HG02610 (cell line): ENCODE data around the gene CNTNAP2.
"Not testable (repeated sequence)": the region's sequence is repeated elsewhere in the genome, so short reads cannot be mapped to it uniquely, and the experiment has no call there.

Source experiments
- ATAC-seq: cut with Tn5 transposase; IDR thresholded peaks from one replicate; pipeline ENCODE4 v1.9.1; 2021; ENCODE audit warnings: mild to moderate bottlenecking, moderate library complexity; ENCODE audit not compliant: unreplicated experiment

The CNTNAP2 gene

DNA sequence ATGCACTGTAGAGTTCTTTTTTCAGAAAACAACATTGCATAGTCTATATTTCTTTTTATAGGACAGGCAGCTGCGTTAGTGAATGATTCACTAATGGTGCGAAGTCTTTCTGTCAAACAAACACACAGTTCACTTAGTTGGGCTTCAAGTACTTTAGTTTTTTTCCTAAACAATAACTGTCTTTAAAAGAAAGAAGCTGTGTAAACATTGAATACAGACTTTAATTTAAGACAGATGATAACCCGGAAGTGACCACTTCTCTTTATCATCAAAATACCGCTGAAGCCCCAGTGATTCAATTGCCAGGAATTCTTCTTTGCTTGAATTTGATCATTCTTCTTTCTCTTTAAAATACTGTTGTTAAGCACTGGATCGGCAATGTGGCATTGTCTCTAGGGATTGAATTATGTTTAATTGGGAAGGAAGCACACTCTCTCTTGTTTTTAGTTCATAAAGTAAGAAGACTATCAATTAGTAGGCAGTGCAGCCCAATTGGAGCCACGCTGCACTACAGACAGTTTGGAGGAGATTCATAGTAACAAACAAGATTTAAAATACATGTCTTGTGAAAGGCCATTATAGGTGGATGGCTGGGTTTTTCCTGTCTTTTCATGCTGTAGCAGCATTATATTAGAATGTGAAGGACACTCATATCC, 30.4 kb downstream of the CNTNAP2 start:
- ATAC-seq: no peak

GRCh38 chr7:146150153-146150552, 33.6 kb downstream of the CNTNAP2 start:
- ATAC-seq: no peak

GRCh38 chr7:146172112-146172511, 55.5 kb downstream of the CNTNAP2 start:
- ATAC-seq: no peak

GRCh38 chr7:146175716-146176115, 59.1 kb downstream of the CNTNAP2 start:
- no peak for ATAC-seq

- ATAC-seq: no peak
Observed at GRCh38 chr7:146176860-146177259, 60.3 kb downstream of the CNTNAP2 start.

DNA sequence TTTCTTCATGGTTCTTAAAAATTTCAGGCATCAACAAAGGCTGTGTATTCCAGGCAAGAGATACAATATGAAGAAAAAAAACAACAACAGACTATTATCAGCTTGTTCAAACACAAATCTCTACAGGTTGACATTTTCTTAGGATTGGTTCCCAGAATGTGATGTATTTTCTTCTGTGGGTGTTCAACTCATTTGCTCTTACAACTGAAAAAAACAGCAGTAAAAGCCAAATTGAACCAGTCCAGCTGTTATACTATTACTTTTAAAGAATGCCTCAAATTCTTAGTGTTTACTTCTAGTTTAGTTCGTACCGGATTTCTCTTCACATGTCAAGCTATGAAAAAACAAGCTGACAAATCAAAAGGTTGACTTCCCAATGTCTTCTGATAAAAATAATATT, 60.7 kb downstream of the CNTNAP2 start:
- ATAC-seq: no peak

- no peak for ATAC-seq
Observed at GRCh38 chr7:146185844-146186243, 69.2 kb downstream of the CNTNAP2 start.

GRCh38 chr7:146191428-146191827, 74.8 kb downstream of the CNTNAP2 start:
- ATAC-seq: not testable (repeated sequence)

DNA sequence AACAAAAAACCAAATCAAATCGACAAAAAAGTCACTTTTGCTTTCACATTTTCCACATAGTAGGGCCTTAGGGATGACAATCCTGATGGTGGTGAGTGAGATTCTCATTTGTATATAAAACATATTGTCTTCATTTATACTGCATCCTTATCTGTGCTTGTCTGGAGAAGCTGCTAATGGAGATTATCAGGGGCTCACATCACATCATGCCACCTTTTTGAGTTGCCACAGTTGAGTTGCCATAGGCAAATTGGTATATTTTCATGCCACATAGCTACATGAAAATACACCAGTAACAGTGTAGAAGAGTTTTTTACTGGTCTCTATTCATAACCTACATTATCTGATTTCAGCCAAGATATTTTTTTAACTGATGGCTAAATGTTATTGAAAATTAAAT, 85.3 kb downstream of the CNTNAP2 start:
- no peak for ATAC-seq

- no peak for ATAC-seq
Observed at GRCh38 chr7:146206270-146206669, 89.7 kb downstream of the CNTNAP2 start.

GRCh38 chr7:146208492-146208891, 91.9 kb downstream of the CNTNAP2 start:
- no peak for ATAC-seq

- ATAC-seq: no peak
Observed at GRCh38 chr7:146214842-146215241, 98.2 kb downstream of the CNTNAP2 start.

GRCh38 chr7:146216396-146217041, 99.9 kb downstream of the CNTNAP2 start:
- no peak for ATAC-seq

DNA sequence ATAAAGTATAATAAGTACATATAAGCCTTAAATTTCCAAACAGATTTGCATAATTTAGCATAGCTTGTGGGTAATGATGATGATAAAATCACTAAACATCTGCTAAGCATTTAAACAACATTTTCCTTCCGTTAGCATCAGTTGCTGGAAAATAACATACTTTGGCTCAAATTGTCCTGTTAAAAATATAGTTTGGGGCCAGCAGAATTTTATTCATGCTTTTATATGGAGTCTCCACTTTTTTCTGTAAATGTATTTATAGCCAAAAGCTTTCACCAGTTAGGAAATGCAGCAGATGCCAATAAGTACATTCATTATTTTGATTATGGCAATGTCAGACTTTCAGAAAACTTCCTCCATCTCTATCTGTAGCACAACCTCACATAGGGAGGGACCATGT, 107.2 kb downstream of the CNTNAP2 start:
- no peak for ATAC-seq

DNA sequence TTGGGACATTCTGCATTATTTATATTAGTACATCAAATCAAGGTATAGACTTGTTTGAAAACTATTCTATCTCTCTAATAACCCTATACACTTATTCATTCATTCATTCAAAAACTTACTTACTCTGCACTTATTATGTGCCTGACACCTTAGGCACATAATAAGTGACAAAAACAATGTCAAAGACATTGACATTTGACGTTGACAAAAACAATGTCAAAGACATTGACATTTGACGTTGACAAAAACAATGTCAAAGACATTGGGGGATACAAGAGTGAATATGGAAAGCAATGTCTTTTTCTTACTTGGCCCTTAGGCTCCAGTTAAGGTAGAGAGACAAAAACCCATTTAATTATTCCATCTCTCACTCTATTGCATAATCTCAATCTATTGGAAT, 116.0 kb downstream of the CNTNAP2 start:
- ATAC-seq: no peak

GRCh38 chr7:146235195-146235594, 118.6 kb downstream of the CNTNAP2 start:
- ATAC-seq: no peak

DNA sequence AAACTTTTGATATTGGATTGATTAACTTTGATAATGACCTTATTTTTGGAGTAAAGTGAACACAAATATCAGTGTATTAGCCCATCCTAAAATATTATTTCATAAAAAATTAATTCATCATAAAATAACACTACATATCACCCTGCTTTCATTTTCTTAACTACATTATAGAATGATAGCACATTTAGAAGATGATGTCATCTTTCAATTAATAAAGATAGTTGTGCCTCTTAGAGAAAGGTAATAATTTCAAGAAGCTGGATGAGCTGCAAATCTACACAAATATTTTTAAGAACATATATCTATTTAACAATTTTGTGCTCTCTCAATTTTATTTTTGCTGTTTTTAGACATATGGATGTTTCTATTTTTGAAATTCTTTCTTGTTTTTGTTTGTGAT, 126.1 kb downstream of the CNTNAP2 start:
- ATAC-seq: no peak

- not testable (repeated sequence) for ATAC-seq
Observed at GRCh38 chr7:146247991-146248390, 131.4 kb downstream of the CNTNAP2 start.

DNA sequence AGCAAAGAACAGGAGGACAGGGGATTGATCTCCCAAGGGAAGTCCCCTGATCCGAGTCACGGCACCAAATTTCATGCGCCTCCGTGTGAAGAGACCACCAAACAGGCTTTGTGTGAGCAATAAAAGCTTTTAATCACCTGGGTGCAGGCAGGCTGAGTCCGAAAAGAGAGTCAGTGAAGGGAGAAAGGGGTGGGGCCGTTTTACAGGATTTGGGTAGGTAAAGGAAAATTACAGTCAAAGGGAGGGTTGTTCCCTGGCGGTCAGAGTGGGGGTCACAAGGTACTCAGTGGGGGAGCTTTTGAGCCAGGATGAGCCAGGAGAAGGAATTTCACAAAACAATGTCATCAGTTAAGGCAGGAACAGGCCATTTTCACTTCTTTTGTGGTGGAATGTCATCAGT, 132.1 kb downstream of the CNTNAP2 start:
- not testable (repeated sequence) for ATAC-seq

GRCh38 chr7:146249272-146249671, 132.7 kb downstream of the CNTNAP2 start:
- ATAC-seq: no peak

- ATAC-seq: no peak
Observed at GRCh38 chr7:146255609-146256008, 139.0 kb downstream of the CNTNAP2 start.

- ATAC-seq: no peak
Observed at GRCh38 chr7:146262527-146262926, 145.9 kb downstream of the CNTNAP2 start.

GRCh38 chr7:146276888-146277287, 160.3 kb downstream of the CNTNAP2 start:
- no peak for ATAC-seq
